ENCODE results near the gene STK32C. TPM values are rescaled to one million over a fixed set of nuclear protein-coding genes. Genes with fewer than 3 reads are reported as not detected.

STK32C gene
- total RNA-seq, 1 experiment from 2014 or later: 20.7 TPM

GRCh38 chr10:132176623-132177500, 130.9 kb downstream of the STK32C start:
- POLR2A ChIA-PET: no interaction called here
- Mint-ChIP-seq H3K36me3 (ENCODE audit: insufficient read depth, unreplicated experiment) (no peaks in the 10 kb centered on the region), H3K27me3 (ENCODE audit: insufficient read depth, unreplicated experiment) (peaks cover 36% of the 10 kb centered on the region), H3K4me1 (ENCODE audit: insufficient read depth, unreplicated experiment) (no peaks in the 10 kb centered on the region), H3K27ac (ENCODE audit: low read depth, unreplicated experiment) (no peak overlapping the region), H3K4me3 (ENCODE audit: unreplicated experiment) (no peak overlapping the region), H3K9me3 (ENCODE audit: unreplicated experiment) (peaks cover 7% of the 10 kb centered on the region)
- CTCF ChIA-PET: no interaction called here
- no peak for TF ChIP-seq CTCF (IDR thresholded peaks at IDR 0.05; ENCODE audit: unreplicated experiment)
- no peak for DNase-seq (ENCODE audit: unreplicated experiment)
- no TSS peak for BruUV-seq (replicated peaks)
- intact Hi-C loops (cut with micrococcal nuclease): no loop called here

GRCh38 chr10:132175907-132176581, 131.7 kb downstream of the STK32C start:
- no peaks in the 10 kb centered on the region for H3K36me3 Mint-ChIP-seq (ENCODE audit: insufficient read depth, unreplicated experiment)
- intact Hi-C loops (cut with micrococcal nuclease): no loop called here
- H3K9me3 Mint-ChIP-seq (ENCODE audit: unreplicated experiment): peaks cover 7% of the 10 kb centered on the region
- ChIA-PET CTCF (no interaction called here), POLR2A (no interaction called here)
- no peak for DNase-seq (ENCODE audit: unreplicated experiment)
- H3K4me1 Mint-ChIP-seq (ENCODE audit: insufficient read depth, unreplicated experiment): no peaks in the 10 kb centered on the region
- no TSS peak for BruUV-seq (replicated peaks)
- TF ChIP-seq CTCF (IDR thresholded peaks at IDR 0.05; ENCODE audit: unreplicated experiment): no peak
- no peak overlapping the region for H3K4me3 Mint-ChIP-seq (ENCODE audit: unreplicated experiment)
- H3K27me3 Mint-ChIP-seq (ENCODE audit: insufficient read depth, unreplicated experiment): peaks cover 43% of the 10 kb centered on the region
- H3K27ac Mint-ChIP-seq (ENCODE audit: low read depth, unreplicated experiment): no peak overlapping the region

GRCh38 chr10:132175408-132175807, 132.3 kb downstream of the STK32C start:
- Mint-ChIP-seq H3K4me1 (ENCODE audit: insufficient read depth, unreplicated experiment) (no peaks in the 10 kb centered on the region), H3K4me3 (ENCODE audit: unreplicated experiment) (no peak overlapping the region), H3K27ac (ENCODE audit: low read depth, unreplicated experiment) (no peak overlapping the region), H3K9me3 (ENCODE audit: unreplicated experiment) (peaks cover 7% of the 10 kb centered on the region), H3K27me3 (ENCODE audit: insufficient read depth, unreplicated experiment) (peaks cover 49% of the 10 kb centered on the region), H3K36me3 (ENCODE audit: insufficient read depth, unreplicated experiment) (no peaks in the 10 kb centered on the region)
- POLR2A ChIA-PET: no interaction called here
- no TSS peak for BruUV-seq (replicated peaks)
- CTCF ChIA-PET: no interaction called here
- no peak for TF ChIP-seq CTCF (IDR thresholded peaks at IDR 0.05; ENCODE audit: unreplicated experiment)
- DNase-seq (ENCODE audit: unreplicated experiment): no peak
- intact Hi-C loops (cut with micrococcal nuclease): no loop called here

- no peak overlapping the region for H3K4me3 Mint-ChIP-seq (ENCODE audit: unreplicated experiment)
- H3K9me3 Mint-ChIP-seq (ENCODE audit: unreplicated experiment): peaks cover 7% of the 10 kb centered on the region
- no peak for TF ChIP-seq CTCF (IDR thresholded peaks at IDR 0.05; ENCODE audit: unreplicated experiment)
- POLR2A ChIA-PET: no interaction called here
- CTCF ChIA-PET: no interaction called here
- no peak overlapping the region for H3K27ac Mint-ChIP-seq (ENCODE audit: low read depth, unreplicated experiment)
- peaks cover 49% of the 10 kb centered on the region for H3K27me3 Mint-ChIP-seq (ENCODE audit: insufficient read depth, unreplicated experiment)
- no peaks in the 10 kb centered on the region for H3K4me1 Mint-ChIP-seq (ENCODE audit: insufficient read depth, unreplicated experiment)
- intact Hi-C loops (cut with micrococcal nuclease): no loop called here
- no peaks in the 10 kb centered on the region for H3K36me3 Mint-ChIP-seq (ENCODE audit: insufficient read depth, unreplicated experiment)
- no TSS peak for BruUV-seq (replicated peaks)
- no peak for DNase-seq (ENCODE audit: unreplicated experiment)
Measured at GRCh38 chr10:132174237-132174636, 133.5 kb downstream of the STK32C start.
